Measurements from ENCODE around the gene FHIT.

FHIT gene

GRCh38 chr3:60384341-60384740 lies 866.9 kb downstream of the FHIT start:
- no peak for DNase-seq

- DNase-seq, result no peak
Measured at GRCh38 chr3:60383345-60383744, 867.9 kb downstream of the FHIT start.

GRCh38 chr3:60366486-60366885 lies 884.8 kb downstream of the FHIT start:
- DNase-seq, result no peak

- no peak for DNase-seq
Measured at GRCh38 chr3:60365360-60365759, 885.9 kb downstream of the FHIT start.

GRCh38 chr3:60364475-60364874 lies 886.8 kb downstream of the FHIT start:
- DNase-seq, result no peak

- DNase-seq, result no peak
Measured at GRCh38 chr3:60363817-60364216, 887.4 kb downstream of the FHIT start.

GRCh38 chr3:60355825-60356224 lies 895.4 kb downstream of the FHIT start:
- no peak for DNase-seq

GRCh38 chr3:60351481-60351880 lies 899.8 kb downstream of the FHIT start:
- DNase-seq, result no peak

GRCh38 chr3:60344340-60344739 lies 906.9 kb downstream of the FHIT start:
- no peak for DNase-seq

- no peak for DNase-seq
Measured at GRCh38 chr3:60343831-60344230, 907.4 kb downstream of the FHIT start.

GRCh38 chr3:60339304-60339703 lies 911.9 kb downstream of the FHIT start:
- no peak for DNase-seq

GRCh38 chr3:60337421-60337820 lies 913.8 kb downstream of the FHIT start:
- no peak for DNase-seq

GRCh38 chr3:60336061-60336460 lies 915.2 kb downstream of the FHIT start:
- no peak for DNase-seq

GRCh38 chr3:60333710-60334109 lies 917.5 kb downstream of the FHIT start:
- DNase-seq, result no peak

GRCh38 chr3:60330107-60330506 lies 921.1 kb downstream of the FHIT start:
- no peak for DNase-seq

GRCh38 chr3:60325610-60326170 lies 925.6 kb downstream of the FHIT start:
- DNase-seq, result no peak

GRCh38 chr3:60323651-60324050 lies 927.6 kb downstream of the FHIT start:
- no peak for DNase-seq

- DNase-seq, result no peak
Measured at GRCh38 chr3:60323180-60323579, 928.1 kb downstream of the FHIT start.

GRCh38 chr3:60322298-60322856 lies 928.9 kb downstream of the FHIT start:
- no peak for DNase-seq

- DNase-seq, result no peak
Measured at GRCh38 chr3:60319179-60319858, 931.9 kb downstream of the FHIT start.

- no peak for DNase-seq
Measured at GRCh38 chr3:60316121-60316797, 935.0 kb downstream of the FHIT start.

- DNase-seq, result no peak
Measured at GRCh38 chr3:60313951-60314461, 937.2 kb downstream of the FHIT start.

- no peak for DNase-seq
Measured at GRCh38 chr3:60313231-60313798, 937.9 kb downstream of the FHIT start.
